ENCODE results near the gene RUVBL2.

GRCh38 chr19:48975947-48976847 lies 17.5 kb upstream of the RUVBL2 start:
- TF ChIP-seq, protein P1, sequence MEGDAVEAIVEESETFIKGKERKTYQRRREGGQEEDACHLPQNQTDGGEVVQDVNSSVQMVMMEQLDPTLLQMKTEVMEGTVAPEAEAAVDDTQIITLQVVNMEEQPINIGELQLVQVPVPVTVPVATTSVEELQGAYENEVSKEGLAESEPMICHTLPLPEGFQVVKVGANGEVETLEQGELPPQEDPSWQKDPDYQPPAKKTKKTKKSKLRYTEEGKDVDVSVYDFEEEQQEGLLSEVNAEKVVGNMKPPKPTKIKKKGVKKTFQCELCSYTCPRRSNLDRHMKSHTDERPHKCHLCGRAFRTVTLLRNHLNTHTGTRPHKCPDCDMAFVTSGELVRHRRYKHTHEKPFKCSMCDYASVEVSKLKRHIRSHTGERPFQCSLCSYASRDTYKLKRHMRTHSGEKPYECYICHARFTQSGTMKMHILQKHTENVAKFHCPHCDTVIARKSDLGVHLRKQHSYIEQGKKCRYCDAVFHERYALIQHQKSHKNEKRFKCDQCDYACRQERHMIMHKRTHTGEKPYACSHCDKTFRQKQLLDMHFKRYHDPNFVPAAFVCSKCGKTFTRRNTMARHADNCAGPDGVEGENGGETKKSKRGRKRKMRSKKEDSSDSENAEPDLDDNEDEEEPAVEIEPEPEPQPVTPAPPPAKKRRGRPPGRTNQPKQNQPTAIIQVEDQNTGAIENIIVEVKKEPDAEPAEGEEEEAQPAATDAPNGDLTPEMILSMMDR (IDR thresholded peaks at IDR 0.05): no peak
- TF ChIP-seq EP300 (IDR thresholded peaks at IDR 0.05): no peak
- no peak for TF ChIP-seq POLR2A (IDR thresholded peaks at IDR 0.05)
